ENCODE measurements around the gene CTXND1.

DNA sequence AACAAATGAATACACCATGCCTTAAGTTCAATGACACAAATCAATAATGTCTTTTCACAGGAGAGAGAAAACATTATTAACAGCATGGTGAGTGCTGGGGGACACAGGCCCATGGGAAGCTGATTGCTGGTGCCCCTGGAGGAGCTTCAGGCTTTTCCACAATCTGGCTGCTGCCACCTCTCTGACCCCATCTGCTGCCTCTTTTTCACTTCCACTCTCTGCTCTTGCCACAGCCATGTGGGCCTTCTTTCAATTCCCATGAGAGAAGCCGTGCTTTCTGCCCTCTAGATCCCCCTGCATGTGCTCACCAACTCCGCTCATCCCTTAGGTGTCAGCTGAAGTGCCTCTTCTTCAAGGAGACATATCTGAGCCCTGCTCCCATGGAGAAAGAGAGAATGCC lies 21.0 kb upstream of the CTXND1 start:
- TF ChIP-seq, protein P1, sequence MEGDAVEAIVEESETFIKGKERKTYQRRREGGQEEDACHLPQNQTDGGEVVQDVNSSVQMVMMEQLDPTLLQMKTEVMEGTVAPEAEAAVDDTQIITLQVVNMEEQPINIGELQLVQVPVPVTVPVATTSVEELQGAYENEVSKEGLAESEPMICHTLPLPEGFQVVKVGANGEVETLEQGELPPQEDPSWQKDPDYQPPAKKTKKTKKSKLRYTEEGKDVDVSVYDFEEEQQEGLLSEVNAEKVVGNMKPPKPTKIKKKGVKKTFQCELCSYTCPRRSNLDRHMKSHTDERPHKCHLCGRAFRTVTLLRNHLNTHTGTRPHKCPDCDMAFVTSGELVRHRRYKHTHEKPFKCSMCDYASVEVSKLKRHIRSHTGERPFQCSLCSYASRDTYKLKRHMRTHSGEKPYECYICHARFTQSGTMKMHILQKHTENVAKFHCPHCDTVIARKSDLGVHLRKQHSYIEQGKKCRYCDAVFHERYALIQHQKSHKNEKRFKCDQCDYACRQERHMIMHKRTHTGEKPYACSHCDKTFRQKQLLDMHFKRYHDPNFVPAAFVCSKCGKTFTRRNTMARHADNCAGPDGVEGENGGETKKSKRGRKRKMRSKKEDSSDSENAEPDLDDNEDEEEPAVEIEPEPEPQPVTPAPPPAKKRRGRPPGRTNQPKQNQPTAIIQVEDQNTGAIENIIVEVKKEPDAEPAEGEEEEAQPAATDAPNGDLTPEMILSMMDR (conservative IDR thresholded peaks at IDR 0.05 in 1 of 2, IDR thresholded peaks at IDR 0.05 in 1 of 2; ENCODE audit: extremely low read depth in 1 of 2, insufficient read depth in 1 of 2, low read depth in 1 of 2, low read length in 2 of 2), result no peak
- no peak for TF ChIP-seq EZH2 (IDR thresholded peaks at IDR 0.05; ENCODE audit: borderline replicate concordance, low read length)
